PC-3 (cell line): ENCODE data around the gene HOXC4.
"Not testable (repeated sequence)": the region's sequence is repeated elsewhere in the genome, so short reads cannot be mapped to it uniquely, and the experiment has no call there.

ENCODE experiments used
- CTCF ChIP-seq: fragments of 300-600 bp; sonication (generic); conservative IDR thresholded peaks from 2 replicates; pipeline ENCODE4 v1.5.1; 2017; ENCODE audit warnings: antibody characterized with exemption, low read depth, mild to moderate bottlenecking, low read length
- EZH2phosphoT487 ChIP-seq: fragments of 300-600 bp; sonication (generic); IDR thresholded peaks from 2 replicates; pipeline ENCODE4 v1.6.1; 2018; ENCODE audit warnings: mild to moderate bottlenecking, antibody characterized with exemption, low read length, borderline replicate concordance

- not testable (repeated sequence) for TF ChIP-seq CTCF, EZH2phosphoT487
Observed at GRCh38 chr12:54081053-54081514, 27.4 kb downstream of the HOXC4 start.
